Heart right ventricle (tissue), 16 donors: Measurements from ENCODE around the gene ZHX3. TPM values are rescaled to one million over a fixed set of nuclear protein-coding genes. Genes with fewer than 3 reads are reported as not detected.
A peak's percentile ranks its signal among the peaks of the same experiment; 100 is the strongest.

ENCODE experiments used
- ATAC-seq, 8 donors: fragments of 200-7000 bp; cut with Tn5 transposase; one replicate each; pipeline ENCODE4 v1.9.1; 2020; ENCODE audit warnings: mild to moderate bottlenecking in 8 of 8, moderate library complexity in 8 of 8, moderate number of reproducible peaks in 1 of 8
- DNase-seq, 2 donors: peaks; one replicate each; pipeline ENCODE4 v3.0.0-alpha.2; 2020
- H3K27ac ChIP-seq, 10 donors: fragments of 200-600 bp; sonication (generic) in 2 of 10; one replicate each; pipeline versions ENCODE4 v1.5.0 to v1.8.0; 2020 to 2022; ENCODE audit warnings: mild to moderate bottlenecking in 3 of 10
- H3K27me3 ChIP-seq, 7 donors: fragments of 200-600 bp; one replicate each; pipeline ENCODE4 v1.8.0; 2021 to 2022; ENCODE audit warnings: mild to moderate bottlenecking in 2 of 7
- H3K36me3 ChIP-seq, 9 donors: fragments of 200-600 bp; sonication (generic) in 1 of 9; one replicate each; pipeline versions ENCODE4 v1.5.0 to v1.8.0; 2020 to 2022; ENCODE audit warnings: mild to moderate bottlenecking in 2 of 9
- H3K4me1 ChIP-seq, 9 donors: fragments of 200-600 bp; sonication (generic) in 1 of 9; one replicate each; pipeline versions ENCODE4 v1.5.0 to v1.8.0; 2020 to 2022; ENCODE audit warnings: mild to moderate bottlenecking in 4 of 9
- H3K4me3 ChIP-seq, 10 donors: fragments of 200-600 bp; sonication (generic) in 2 of 10; one replicate each; pipeline versions ENCODE4 v1.5.0 to v1.8.0; 2020 to 2022; ENCODE audit warnings: mild to moderate bottlenecking in 7 of 10, moderate library complexity in 2 of 10
- H3K9me3 ChIP-seq, 11 donors: fragments of 200-600 bp in 10 of 11; sonication (generic) in 2 of 11; one replicate each; pipeline versions ENCODE4 v1.5.0 to v1.8.0; 2013 to 2022; ENCODE audit warnings: mild to moderate bottlenecking in 2 of 11, control low read depth in 1 of 11, moderate library complexity in 1 of 11
- CTCF ChIP-seq, 9 donors: fragments of 200-600 bp; sonication (generic) in 2 of 9; IDR thresholded peaks; one replicate each; pipeline versions ENCODE4 v1.5.0 to v1.8.0; 2021 to 2022; ENCODE audit warnings: antibody characterized with exemption in 9 of 9, mild to moderate bottlenecking in 5 of 9, moderate library complexity in 1 of 9
- WGBS, 2 donors: extraction: QIAGEN DNeasy Blood & Tissue Kit; methylation state at CpG; one replicate each; pipeline ENCODE4 v1.1.7; 2013; ENCODE audit warnings: inconsistent platforms in 1 of 2; 5-methylcytosine and 5-hydroxymethylcytosine counted together
- intact Hi-C, 10 donors: fragments of 100-400 bp; cut with DNase I; formaldehyde crosslinking; loops; one replicate each; pipeline versions ENCODE4 v1.11.1 to v1.14.2; 2022
- polyA plus RNA-seq, 2 donors: library from polyadenylated mRNA; stranded (reverse); fragments of 200-250 nt; gene quantifications; one replicate each; pipeline ENCODE4 v1.2.3, GENCODE V29; 2013
- total RNA-seq, 10 donors: library from RNA; stranded (reverse); fragmentation: NEBNext Ultra II Directional in 3 of 10; extraction: Animal tissue kit (Norgen Biotek cat#: 25700) in 3 of 10; gene quantifications; one replicate each; pipeline versions ENCODE4 v1.2.1 to v1.2.4, GENCODE V29; 2021 to 2023
- donor health status: Arrhythmogenic right ventricular cardiomyopathy.
- donor health status: ischemic (EF 13 %, LVEDD 7.1; RV severe dilation, severe dysfunction).
- donor health status: healthy with polysubstance abuse.
- donor health status: DM: no; HTN: yes; CAD: no.
- donor health status: DM: no; HTN: no; CAD: no.
- donor health status: ischemic (EF 25% LVEDD 6.9; RV normal size, moderate dysfunction).
- donor health status: ischemic (EF 25% LVEDD 5.7; RV mildly dilated, moderate dysfunction).
- donor health status: healthy.
- donor health status: DM: yes; HTN: yes; CAD: no.
- donor health status: Ischemic cardiomyopathy.
- donor health status: ischemic (EF 35%, LVEDD 5.7; RV mildly dilated, moderate dysfunction).
- donor health status: nonischemic (EF 11% LVEDD 7.7; RV severe dilation, severe dysfunction).
- donor health status: DM: yes; HTN: yes; CAD: no.
- donor health status: PGD.
- donor health status: ischemic (EF 29% LVEDD 5.4; RV normal size, mild dysfunction).
- donor health status: nonischemic (EF 23%, LVEDD 6.1; RV moderate dilation, normal function).

Gene ZHX3
- total and polyA plus RNA-seq, 12 donors: 6.5 to 51.8 (median 30.4) TPM

- Histone ChIP-seq H3K36me3 (peaks cover 9 to 99% (median 82%) of the 10 kb centered on the region in 9 donors), H3K4me3 (no peak overlapping the region), H3K9me3 (no peaks in the 10 kb centered on the region), H3K27ac (no peak overlapping the region), H3K27me3 (no peaks in the 10 kb centered on the region), H3K4me1 (peaks cover 0 to 24% (median 8%) of the 10 kb centered on the region in 9 donors)
- WGBS, 2 donors: 90 to 91% methylated on average over 24 of the region's 24 CpGs
- ATAC-seq (no peak), DNase-seq (no peak)
- no peak for TF ChIP-seq CTCF (IDR thresholded peaks at IDR 0.05)
- intact Hi-C loops: loop anchor here in 1 of 10 donors (5.0 kb wide), 1 partner anchor 198 kb away; no protein-coding TSS in a partner anchor
Measured at GRCh38 chr20:41165001-41165882, 152.3 kb downstream of the ZHX3 start.

GRCh38 chr20:41163821-41164220 is 153.7 kb downstream of the ZHX3 start:
- no peak for TF ChIP-seq CTCF (IDR thresholded peaks at IDR 0.05)
- no peak overlapping the region for H3K4me3 ChIP-seq
- intact Hi-C loops: no loop called here

GRCh38 chr20:41162396-41162795 is 155.1 kb downstream of the ZHX3 start:
- no peak overlapping the region for H3K4me3 ChIP-seq
- peaks cover 10 to 53% (median 28%) of the 10 kb centered on the region in 9 donors for H3K4me1 ChIP-seq
- DNase-seq (no peak), ATAC-seq (no peak)
- H3K27ac ChIP-seq: peak overlapping the region in 1 of 10 donors; percentile 25
- WGBS, 2 donors: 93 to 96% methylated on average over 11 of the region's 11 CpGs
- peaks cover 6 to 79% (median 60%) of the 10 kb centered on the region in 9 donors for H3K36me3 ChIP-seq
- no peaks in the 10 kb centered on the region for H3K27me3 ChIP-seq
- intact Hi-C loops: no loop called here
- no peak for TF ChIP-seq CTCF (IDR thresholded peaks at IDR 0.05)
- H3K9me3 ChIP-seq: no peaks in the 10 kb centered on the region

More at GRCh38 chr20:41163821-41164220, 153.7 kb downstream of the ZHX3 start:
- ATAC-seq (no peak), DNase-seq (no peak)
- WGBS, 2 donors: 95 to 96% methylated on average over 11 of the region's 11 CpGs
- H3K36me3 ChIP-seq: peaks cover 11 to 94% (median 75%) of the 10 kb centered on the region in 9 donors
- H3K27ac ChIP-seq: no peak overlapping the region
- H3K4me1 ChIP-seq: peaks cover 9 to 38% (median 14%) of the 10 kb centered on the region in 9 donors
- no peaks in the 10 kb centered on the region for H3K9me3 ChIP-seq
- H3K27me3 ChIP-seq: no peaks in the 10 kb centered on the region

- WGBS, 2 donors: 0 to 13% methylated on average over 1 of the region's 1 CpG
- H3K9me3 ChIP-seq: no peaks in the 10 kb centered on the region
- H3K27me3 ChIP-seq: no peaks in the 10 kb centered on the region
- no peak for DNase-seq
- intact Hi-C loops: no loop called here
- TF ChIP-seq CTCF (IDR thresholded peaks at IDR 0.05): peak in 3 of 9 donors; percentile 15 to 32 (median 17)
- peaks cover 6 to 74% (median 56%) of the 10 kb centered on the region in 9 donors for H3K36me3 ChIP-seq
- H3K4me1 ChIP-seq: peaks cover 14 to 58% (median 32%) of the 10 kb centered on the region in 9 donors
- peak overlapping the region in 3 of 10 donors; percentile 23 to 46 (median 37) for H3K27ac ChIP-seq
- peak in 3 of 8 donors; percentile 26 to 46 (median 41) for ATAC-seq
- no peak overlapping the region for H3K4me3 ChIP-seq
Measured at GRCh38 chr20:41161886-41162285, 155.6 kb downstream of the ZHX3 start.
